ENCODE measurements around the gene MGA.

DNA sequence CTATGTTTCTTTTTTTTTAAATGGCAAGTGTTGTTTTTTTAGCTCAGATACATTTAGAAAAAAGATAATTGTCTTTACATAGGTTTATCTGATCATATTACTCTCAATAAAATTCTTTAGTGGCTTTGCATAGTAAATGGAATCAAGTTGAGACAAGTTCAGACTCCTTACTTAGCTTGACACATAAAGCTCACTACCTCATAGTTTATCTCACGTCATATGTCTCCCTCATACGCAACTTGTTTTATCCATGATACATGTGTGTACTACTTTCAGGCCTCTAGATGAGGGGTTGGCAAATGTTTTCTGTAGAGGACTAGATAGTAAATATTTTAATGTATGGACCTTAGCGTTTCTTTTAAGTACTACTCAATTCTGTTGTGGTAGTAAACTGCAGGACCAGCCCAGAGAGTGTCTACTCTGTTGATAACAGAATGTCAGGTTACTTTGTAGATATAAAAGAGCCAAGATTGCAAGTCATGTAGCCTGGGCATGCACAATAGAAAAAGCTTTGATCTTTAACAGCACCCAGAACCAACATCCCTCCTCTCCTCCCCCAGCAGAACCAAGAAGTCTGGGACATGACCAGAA lies 28.2 kb upstream of the MGA start:
- TF ChIP-seq EZH2 (IDR thresholded peaks at IDR 0.05; ENCODE audit: insufficient read depth, poor library complexity, severe bottlenecking), result no peak
- TF ChIP-seq EZH2phosphoT487 (IDR thresholded peaks at IDR 0.05; ENCODE audit: insufficient read depth, low read depth), result no peak
